B cell (primary cell): Measurements from ENCODE around the gene NEUROD6.

Source experiments
- EZH2 ChIP-seq: IDR thresholded peaks from 2 replicates; pipeline ENCODE4 v1.6.1; 2012; ENCODE audit warnings: borderline replicate concordance, low read depth, mild to moderate bottlenecking, moderate library complexity, low read length; ENCODE audit not compliant: insufficient read depth, poor library complexity, severe bottlenecking
- TF ChIP-seq, protein P1 (sequence below): fragments of 200-600 bp; IDR thresholded peaks from one replicate; pipeline ENCODE4 v1.8.0; 2022; ENCODE audit warnings: antibody characterized with exemption, mild to moderate bottlenecking

DNA sequence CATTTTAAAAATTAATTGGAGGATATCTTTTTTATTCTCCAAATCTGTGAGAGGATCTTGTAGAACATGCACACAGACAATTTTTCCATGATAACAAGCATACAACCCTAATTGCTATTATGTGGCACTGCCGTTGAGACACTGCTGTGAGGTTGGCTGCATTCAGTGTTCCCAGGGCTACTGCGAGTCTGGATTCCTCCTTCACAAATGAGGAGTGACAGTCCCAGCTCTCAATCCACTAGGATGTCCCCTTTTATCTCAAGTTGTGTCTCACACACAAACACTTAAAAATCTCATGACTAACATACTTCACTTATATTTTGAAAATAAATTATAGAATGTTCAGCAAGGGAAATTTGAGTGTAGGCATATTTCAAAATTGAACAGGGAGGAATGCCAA lies 14.1 kb downstream of the NEUROD6 start:
- TF ChIP-seq, protein P1, sequence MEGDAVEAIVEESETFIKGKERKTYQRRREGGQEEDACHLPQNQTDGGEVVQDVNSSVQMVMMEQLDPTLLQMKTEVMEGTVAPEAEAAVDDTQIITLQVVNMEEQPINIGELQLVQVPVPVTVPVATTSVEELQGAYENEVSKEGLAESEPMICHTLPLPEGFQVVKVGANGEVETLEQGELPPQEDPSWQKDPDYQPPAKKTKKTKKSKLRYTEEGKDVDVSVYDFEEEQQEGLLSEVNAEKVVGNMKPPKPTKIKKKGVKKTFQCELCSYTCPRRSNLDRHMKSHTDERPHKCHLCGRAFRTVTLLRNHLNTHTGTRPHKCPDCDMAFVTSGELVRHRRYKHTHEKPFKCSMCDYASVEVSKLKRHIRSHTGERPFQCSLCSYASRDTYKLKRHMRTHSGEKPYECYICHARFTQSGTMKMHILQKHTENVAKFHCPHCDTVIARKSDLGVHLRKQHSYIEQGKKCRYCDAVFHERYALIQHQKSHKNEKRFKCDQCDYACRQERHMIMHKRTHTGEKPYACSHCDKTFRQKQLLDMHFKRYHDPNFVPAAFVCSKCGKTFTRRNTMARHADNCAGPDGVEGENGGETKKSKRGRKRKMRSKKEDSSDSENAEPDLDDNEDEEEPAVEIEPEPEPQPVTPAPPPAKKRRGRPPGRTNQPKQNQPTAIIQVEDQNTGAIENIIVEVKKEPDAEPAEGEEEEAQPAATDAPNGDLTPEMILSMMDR: no peak
- no peak for TF ChIP-seq EZH2
